HTERT RPE-1 (cell line): ENCODE data around the gene EYS.

Experiments
- in situ Hi-C: fragments of 300-500 bp; cut with MboI; formaldehyde crosslinking; loops from 4 replicates; pipeline ENCODE4 v1.14.3; 2020; ENCODE audit warnings: low sequenced_read_pairs

Gene EYS

DNA sequence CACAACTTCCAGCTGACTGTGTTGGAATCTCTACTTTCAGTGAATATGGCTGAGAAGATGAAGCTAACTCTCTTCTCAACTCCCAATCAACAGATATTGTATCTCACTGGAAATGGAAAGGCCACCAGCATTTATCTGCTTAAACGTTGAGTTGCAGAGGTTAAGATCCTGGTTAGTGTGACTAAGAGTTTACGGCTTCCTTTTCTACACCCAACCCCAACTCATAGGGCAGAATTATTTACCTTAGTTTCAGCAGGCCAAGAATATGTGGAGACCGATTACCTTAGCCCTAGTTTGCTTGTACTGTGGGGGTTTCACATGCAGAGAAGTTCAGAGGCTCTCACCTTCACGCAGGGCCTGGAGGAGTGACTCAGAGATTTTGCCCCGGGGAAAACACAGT lies 1026.6 kb downstream of the EYS start:
- in situ Hi-C loops: no loop called here

DNA sequence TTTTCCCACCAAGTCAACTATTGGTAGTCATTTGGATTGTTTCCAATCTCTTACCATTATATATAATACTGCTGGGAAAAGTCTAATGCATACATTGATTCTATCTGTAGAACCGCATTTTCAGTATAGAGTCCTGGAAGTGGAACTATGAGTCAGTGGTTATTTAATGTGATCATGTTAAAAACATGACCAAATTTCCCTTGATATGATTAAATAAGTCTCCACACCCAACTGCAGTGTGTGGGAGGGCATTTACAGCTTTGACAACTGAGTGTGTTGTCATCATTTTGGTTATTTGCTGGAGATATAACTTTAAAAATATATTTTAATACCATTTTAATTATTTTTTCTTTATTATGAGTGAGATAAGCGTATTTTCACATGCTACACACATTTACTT lies 1027.6 kb downstream of the EYS start:
- in situ Hi-C loops: no loop called here

DNA sequence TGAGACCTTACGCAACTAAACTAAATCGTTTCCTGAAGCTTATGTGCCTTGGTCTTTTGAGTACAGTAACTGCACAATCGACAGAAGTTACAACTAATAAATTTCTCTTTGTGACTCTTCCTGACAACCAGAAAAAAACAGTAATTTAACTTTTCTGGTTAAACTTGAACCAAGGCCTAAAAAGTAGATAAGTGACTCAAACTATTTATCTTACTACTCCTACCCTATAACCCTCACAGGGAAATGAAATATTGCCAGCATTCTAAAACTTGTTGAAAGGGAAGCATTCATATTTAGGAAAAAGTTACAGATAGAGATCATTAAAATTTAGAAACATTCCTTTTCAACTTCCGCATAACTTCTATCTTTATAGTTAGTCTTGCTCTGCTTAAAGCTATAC lies 1034.4 kb downstream of the EYS start:
- in situ Hi-C loops: no loop called here

GRCh38 chr6:64672131-64672530 lies 1034.9 kb downstream of the EYS start:
- in situ Hi-C loops: no loop called here

- in situ Hi-C loops: no loop called here
Observed at GRCh38 chr6:64665137-64665536, 1041.9 kb downstream of the EYS start.

GRCh38 chr6:64664480-64664879 lies 1042.5 kb downstream of the EYS start:
- in situ Hi-C loops: no loop called here

- in situ Hi-C loops: no loop called here
Observed at GRCh38 chr6:64644024-64644423, 1063.0 kb downstream of the EYS start.

- in situ Hi-C loops: no loop called here
Observed at GRCh38 chr6:64630901-64631300, 1076.1 kb downstream of the EYS start.

DNA sequence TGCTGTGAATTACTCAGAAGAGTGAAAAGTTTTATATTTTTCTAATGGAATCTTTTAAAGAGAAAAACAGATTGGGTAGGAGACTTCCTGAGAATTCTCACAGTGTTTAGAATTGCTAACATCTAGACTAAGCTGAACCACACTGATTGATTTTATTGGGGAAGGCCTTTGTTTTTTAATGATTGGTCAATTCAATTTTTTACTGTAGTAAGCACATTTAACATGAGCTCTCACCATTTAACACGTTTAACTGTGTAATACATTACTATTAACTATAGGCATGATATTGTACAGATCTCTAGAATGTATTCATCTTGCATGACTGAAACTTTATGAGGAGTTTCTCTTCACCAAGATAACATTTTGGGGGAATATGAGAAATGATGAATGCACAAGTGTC lies 1084.1 kb downstream of the EYS start:
- in situ Hi-C loops: no loop called here

DNA sequence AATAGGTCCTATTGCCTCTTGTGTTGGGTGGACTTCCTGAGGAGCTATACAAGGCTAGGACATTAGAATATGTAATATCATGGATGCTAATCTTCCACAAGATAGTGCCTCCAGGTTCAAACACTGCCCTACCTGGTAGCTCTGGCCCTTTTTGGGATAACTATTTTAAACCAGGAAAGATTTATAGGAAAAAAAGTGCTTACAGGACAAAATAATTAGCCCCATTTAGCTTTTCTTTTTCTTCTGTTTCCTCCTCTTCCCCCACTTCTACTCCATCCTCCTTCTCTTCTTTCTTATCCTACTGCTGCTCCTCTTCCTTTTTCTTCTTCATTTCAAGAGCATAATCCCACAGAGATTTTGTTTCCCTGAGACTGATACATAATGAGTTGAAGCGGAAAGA lies 1104.0 kb downstream of the EYS start:
- in situ Hi-C loops: no loop called here

DNA sequence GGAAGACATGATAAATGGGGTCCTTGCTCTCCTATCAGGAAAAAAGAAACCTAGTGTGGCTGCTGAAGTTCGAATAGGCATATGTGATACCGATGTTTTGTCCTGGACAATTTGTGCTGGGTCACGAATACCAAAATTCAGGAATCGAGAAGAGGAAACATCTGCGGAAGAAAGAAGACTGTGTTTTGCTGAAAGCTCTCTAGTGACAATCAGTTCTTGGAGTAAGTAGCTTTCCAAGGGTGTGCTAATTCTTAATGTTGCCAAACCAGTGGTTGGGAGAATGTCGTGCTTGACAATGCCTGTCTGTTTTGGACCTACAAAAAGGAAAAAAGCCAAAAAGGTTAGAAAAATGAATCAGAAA lies 1115.4 kb downstream of the EYS start:
- in situ Hi-C loops: no loop called here

- in situ Hi-C loops: no loop called here
Observed at GRCh38 chr6:64590965-64591675, 1115.9 kb downstream of the EYS start.

DNA sequence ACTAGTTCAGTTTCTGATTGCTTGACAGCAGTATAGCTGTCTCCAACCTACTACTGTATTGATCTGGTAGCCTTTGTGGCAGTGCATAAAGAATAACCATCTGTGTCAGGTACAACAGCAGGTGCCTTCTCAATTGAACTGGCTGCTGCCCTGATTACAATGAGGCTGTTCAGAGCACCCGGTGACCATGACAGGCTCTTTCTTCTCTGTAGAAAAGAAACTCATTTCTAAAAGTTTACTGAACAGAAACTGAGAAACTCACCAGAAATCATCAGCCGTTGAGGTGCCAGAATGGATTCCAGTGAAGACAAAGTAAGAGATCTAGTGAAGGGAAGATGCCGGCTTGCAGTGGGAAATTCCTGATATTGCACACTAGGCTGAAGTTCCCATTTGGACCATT lies 1117.1 kb downstream of the EYS start:
- in situ Hi-C loops: no loop called here

- in situ Hi-C loops: no loop called here
Observed at GRCh38 chr6:64580346-64580745, 1126.7 kb downstream of the EYS start.

- in situ Hi-C loops: no loop called here
Observed at GRCh38 chr6:64553249-64553786, 1153.7 kb downstream of the EYS start.

DNA sequence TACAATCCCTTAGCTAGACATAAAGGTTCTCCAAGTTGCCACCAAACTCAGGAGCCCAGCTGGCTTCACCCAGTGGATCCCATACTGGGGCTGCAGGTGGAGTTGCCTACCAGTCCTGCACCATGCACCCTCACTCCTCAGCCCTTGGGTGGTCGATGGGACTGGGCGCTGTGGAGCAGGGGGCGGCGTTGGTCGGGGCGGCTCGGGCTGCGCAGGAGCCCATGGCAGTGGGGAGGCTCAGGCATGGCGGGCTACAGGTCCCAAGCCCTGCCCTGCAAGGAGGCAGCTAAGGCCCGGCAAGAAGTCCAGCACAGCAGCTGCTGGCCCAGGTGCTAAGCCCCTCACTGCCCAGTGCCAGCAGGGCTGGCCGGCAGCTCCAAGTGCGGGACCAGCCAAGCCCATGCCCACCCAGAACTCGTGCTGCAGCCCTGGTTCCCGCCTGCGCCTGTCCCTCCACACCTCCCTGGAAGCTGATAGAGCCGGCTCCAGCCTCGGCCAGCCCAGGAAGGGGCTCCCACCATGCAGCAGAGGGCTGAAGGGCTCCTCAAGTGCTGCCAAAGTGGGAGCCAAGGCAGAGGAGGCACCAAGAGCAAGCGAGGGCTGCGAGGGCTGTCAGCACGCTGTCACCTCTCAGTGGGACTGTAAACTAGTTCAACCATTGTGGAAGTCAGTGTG lies 1159.3 kb downstream of the EYS start:
- in situ Hi-C loops: no loop called here

DNA sequence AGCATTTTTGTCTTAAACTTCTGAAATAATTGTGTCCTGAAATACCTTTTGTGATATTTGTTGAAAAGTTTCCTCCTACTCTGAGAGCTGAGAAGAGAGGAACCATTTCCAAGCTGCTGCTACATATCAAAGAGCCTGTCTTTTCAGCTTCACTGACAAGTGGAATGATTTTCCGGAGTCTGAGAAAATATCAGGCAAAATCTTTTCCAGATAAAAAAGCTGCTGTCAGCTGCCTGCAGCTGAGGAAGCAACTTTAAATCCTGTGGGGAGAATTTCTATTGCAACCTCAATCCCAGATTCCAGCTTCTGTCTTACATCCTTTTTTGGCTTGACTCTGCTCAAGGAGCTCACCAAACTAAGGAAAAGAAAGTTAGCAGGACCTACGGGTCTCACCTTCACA lies 1167.1 kb downstream of the EYS start:
- in situ Hi-C loops: no loop called here

DNA sequence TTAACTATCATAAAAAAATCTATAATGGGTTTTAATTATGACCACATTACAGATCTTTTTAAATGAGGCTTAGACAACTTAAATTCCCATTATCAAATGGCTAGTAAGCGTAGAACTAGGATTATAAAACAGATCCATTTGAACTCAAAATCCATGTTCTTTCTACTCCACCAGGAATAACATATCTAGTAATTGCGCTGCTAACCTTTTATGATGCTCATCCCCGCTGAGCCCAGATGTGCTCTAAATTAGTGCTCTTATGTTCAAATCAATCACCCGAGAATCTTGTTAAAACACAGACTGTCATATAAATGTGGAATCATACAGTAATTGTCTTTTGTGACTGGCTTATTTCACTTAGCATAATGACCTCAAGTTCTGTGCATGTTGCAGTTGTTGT lies 1168.3 kb downstream of the EYS start:
- in situ Hi-C loops: no loop called here

GRCh38 chr6:64527899-64528298 lies 1179.1 kb downstream of the EYS start:
- in situ Hi-C loops: no loop called here

DNA sequence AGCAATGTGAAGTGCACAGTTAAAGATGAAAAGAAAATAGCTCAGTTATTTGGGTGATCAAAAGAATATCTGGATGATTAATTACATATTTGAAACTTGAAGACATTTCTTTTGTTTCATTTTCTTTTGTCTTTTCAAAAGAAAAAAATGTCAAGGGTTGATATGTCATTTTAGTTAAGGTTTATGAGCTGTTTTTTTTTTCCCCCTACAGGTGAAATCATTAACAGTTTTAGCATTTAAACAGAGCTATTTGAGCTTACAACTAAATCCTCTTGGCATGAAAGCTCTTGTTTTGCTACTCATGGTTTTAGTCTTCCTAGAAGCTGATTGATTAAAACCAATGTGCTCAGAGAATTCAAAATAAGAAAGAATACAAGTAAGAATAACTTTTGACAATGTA lies 1184.2 kb downstream of the EYS start:
- in situ Hi-C loops: no loop called here

DNA sequence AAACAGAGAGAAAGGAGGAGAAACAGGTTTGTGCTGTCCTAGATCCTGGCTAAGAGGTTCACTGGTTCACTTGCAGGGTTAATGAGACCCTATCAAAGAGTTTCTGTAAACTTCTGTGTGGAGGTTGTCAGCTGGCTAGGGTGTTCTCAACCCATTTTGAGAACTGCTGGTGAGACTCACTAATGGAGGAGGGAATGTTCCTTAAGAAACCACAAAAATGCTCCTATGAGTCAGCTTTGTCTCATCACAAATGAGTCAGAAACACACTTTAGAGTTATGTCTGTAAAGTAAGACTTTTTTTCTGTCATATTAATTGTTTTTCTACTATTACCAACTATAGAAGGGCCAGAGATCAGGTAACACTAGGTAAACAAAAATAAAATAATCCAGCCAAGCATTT lies 1187.0 kb downstream of the EYS start:
- in situ Hi-C loops: no loop called here

GRCh38 chr6:64516393-64516792 lies 1190.6 kb downstream of the EYS start:
- in situ Hi-C loops: no loop called here

DNA sequence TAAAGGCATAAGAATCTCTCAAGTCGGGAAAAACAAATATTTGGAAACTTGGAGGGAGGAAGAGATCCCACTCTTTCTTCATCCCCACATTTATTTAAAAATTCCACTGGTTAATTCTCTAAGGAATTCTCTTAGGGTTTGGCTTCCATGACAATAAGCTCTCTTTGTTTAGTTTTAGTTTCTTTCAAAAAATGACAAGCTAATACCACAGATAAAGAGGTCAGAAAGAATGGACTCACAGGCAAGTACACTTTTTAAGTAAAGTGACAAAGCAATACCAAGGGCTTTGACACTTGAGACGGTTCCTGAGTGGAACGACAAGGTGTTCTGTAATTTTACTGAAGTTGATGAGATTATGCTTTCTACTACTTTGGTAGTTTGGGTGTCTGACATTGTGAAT lies 1199.4 kb downstream of the EYS start:
- in situ Hi-C loops: no loop called here
